ENCODE data around the gene SMIM5.
"Not testable (repeated sequence)": the region's sequence is repeated elsewhere in the genome, so short reads cannot be mapped to it uniquely, and the experiment has no call there.

Gene SMIM5, protein sequence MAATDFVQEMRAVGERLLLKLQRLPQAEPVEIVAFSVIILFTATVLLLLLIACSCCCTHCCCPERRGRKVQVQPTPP

DNA sequence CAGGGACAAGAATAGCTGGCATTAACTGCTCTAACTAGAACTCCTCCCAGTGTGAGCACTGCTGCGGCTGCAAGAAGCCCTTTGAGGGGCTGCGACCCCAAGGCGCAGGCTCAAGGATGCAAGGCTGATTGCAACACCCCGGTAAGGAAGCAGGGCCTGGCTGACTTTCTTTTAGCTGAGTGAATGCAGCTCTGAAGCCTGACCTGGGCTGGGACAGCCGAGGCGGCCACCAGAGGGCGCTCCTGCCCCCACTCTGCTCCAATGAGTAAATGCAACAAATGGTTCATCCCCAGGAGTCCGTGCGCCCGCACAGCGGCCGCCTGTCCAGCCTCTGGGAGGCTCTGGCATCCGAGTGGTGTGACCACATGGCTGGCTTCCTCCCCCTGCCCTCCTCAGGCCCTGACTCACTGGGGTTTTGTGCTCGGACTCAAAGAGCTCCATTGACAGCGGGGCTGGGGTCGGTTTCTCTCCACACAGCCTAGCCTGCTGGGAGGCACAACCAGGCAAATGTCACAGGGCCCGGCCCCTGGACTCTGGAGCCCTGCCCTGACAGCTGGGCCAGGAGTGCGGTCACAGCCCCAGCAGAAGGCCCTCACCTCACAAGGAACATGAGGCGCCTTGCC, at the start of gene SMIM5:
TSS of gene SMIM5 (plus strand) at position 572 of the 623 bp plus-strand sequence. CDS start 6,768 bp downstream, outside the sequence.
- peak; percentile 71 for DNase-seq

DNA sequence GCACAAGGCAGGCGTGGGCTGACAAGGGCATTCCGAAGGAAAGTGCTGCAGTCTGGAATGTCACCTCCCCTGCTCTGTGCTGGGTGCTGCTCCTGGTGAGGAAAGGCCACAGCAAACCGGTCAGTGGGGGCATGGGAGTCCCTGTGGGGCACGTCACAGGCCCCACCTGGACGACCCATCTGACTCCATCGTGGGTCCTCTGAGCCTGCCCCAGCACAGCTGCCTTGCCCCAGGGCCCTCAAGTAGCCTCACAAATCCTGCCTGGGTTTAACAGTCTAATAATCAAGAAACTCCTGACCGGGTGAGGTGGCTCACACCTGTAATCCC, 48.4 kb upstream of the SMIM5 start:
- no peak for DNase-seq

DNA sequence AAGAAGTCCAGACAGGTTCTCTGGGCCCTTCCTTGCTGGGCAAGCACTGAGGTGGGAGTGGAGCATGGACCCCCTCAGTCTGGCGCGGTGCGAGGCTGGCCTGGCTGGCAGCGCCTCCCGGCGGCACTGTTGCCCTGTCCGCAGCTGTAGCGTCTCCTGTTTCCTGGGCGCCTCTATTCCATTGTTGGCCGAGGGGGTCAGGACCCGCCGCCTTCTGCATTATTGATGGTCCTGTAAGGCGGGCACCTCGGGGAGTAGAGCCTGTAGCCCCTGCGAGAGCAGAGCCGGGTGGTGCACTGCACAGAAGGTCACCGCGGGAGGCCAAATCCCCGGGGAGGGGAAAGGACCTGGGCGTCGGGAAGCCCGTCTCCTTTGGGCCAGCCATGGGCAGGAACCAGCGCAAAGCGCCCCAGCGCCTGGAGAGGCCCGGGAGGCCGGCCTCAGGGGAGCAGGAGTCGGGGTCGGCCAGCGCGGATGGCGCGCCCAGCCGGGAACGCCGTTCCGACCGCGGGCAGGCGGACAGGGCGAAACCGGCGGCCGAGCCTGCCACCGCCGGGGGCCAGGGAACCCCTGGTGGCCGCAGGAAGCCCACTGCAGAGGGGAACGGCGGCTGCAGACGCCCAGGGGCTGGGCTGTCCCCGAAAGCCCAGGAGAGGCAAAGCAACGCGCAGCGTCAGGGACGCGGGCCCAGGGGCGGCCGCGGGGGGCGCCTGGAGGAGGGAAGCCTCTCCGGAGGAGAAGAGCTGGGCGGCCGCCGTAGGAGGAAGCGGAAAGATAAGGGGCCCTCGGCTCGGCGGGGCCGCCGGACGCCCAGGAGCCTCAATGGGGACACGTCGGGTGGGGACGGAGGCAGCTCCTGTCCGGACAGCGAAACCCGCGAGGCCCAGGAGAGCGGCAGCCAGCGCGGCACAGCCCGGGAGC, 45.3 kb upstream of the SMIM5 start, which contains the start of gene MYO15B:
TSS of gene MYO15B (plus strand) at position 126 of the 921 bp plus-strand sequence. CDS start at position 384, 258 bp downstream.
- DNase-seq = peak; percentile 32

DNA sequence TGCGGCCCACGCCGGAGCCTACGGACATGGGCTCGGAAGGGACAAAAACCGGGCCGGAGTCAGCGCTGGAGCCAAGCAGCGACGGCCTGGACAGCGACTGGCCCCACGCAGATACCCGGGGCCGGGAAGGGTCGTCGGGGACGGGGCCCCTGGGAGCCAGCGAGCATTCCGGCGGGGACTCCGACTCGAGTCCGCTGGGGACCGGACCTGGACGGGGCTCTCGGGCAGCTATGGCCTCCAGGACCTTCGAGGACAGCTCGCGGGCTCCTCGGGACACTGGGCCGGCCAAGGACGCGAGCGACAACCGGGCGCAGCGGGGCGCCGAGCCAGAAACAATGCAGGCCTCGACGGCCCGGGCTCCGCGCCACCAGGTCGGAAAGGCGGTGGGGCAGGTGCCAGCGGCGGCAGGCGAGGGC, 44.6 kb upstream of the SMIM5 start:
- no peak for DNase-seq

DNA sequence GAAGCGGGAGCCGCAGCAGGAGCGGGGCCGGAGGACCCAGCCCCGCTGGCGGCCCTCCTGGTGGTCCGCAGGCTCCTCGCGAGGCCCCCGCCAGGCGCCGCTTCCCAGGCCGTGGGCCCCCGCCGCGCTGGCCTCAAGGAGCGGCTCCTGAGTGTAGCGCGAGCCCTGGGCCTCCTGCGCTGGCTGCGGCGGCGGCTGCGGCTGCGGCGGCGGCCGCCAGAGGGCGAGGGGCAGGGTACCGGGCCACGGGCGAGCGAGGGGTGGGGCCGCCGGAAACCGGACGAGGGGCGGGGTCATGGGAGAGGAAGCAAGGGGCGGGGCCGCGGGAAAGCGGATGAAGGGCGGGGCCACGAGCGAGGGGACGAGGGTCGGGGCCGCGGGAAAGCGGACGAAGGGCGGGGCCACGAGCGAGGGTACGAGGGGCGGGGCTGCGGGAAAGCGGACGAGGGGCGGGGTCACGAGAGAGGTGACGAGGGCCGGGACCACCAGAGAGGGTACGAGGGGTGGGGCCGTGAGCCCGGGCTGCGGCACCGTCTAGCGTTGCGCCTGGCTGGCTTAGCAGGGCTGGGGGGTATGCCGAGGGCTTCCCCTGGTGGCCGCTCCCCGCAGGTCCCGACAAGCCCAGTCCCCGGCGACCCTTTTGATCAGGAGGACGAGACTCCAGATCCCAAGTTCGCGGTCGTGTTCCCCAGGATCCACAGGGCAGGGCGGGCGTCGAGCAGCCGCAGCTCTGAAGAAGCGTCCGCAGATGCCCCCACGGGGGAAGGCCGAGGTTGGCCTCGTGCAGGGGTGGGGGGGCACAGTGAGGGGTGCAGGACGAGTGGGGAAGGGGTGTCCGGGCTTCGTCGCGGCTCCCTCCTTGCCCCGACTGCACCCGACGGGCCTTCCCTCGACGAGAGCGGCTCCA, 44.0 kb upstream of the SMIM5 start:
- DNase-seq = peak; percentile 95

DNA sequence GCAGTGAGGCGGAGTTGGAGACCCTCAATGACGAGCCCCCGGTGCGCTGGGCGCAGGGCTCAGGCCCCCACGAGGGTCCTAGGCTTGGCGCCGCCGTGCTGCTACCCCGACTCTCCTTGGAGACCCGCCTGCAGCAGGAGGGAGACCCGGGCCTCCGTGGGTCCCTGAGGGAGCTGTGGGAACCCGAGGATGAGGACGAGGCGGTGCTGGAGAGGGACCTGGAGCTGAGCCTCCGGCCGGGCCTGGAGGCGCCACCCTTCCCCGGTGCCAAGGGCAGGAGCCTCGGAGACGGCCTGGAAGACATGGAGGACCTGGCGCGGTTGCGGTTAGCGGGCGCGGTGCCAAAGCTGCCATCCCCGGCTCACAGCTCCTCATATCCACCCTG, 43.3 kb upstream of the SMIM5 start:
- DNase-seq = no peak

DNA sequence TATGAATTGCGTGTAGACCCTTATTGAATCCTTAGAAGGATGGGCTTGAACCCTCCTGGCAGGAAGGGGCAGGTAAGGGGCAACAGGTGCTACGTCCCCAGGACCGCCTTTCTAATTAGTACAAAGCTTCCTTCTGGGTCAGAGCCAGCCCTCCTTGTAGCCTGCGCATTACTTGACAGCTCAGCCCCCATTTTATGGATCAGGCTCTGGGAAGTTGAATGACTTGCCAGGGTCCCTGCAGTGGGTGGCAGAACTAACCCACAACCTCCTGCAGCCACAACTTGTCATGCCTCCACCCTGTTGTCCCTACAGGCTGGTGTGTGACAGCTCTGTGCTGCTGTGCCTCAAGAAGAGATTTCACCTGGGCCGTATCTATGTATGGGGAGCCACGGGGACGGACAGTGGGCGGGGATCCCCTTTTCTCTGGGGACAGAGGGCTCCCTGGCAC, 42.9 kb upstream of the SMIM5 start:
- no peak for DNase-seq

DNA sequence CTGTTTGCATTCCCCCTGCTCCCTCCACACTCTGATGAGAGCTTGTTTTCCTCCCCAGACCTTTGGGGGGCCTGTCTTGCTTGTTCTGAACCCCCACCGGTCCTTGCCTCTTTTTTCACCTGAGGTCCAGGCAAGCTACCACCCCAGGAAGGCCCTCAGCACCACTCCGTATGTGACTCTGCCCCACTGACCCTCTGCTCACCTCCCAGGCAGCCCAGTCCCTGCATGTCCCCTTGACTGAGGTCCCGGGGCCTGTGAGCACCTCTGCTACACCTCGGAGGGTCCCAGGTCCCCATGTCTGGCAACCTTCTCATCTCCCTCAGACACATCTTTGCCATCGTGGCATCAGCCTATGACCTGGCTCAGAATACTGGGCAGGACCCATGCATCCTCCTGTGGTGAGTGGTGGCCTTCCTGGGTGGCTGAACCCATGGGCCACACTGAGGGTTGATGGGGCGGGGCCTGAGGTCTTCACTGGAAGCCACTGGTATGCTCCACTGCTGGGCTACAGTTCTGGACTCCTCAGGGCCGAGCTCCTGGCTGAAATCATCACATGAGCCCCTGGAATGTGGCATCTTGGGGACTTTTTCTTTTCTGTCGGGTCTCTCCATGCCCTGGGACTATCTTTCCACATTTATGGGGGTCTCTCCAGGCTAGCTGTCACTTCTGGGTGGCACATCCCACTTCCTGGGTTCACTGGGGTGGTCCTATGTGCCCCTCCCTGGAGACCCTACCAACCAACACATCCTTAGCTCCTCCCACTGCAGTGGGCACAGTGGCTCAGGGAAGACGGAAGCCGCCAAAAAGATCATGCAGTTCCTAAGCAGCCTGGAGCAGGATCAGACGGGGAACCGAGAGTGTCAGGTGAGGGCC, 42.1 kb upstream of the SMIM5 start:
- no peak for DNase-seq

DNA sequence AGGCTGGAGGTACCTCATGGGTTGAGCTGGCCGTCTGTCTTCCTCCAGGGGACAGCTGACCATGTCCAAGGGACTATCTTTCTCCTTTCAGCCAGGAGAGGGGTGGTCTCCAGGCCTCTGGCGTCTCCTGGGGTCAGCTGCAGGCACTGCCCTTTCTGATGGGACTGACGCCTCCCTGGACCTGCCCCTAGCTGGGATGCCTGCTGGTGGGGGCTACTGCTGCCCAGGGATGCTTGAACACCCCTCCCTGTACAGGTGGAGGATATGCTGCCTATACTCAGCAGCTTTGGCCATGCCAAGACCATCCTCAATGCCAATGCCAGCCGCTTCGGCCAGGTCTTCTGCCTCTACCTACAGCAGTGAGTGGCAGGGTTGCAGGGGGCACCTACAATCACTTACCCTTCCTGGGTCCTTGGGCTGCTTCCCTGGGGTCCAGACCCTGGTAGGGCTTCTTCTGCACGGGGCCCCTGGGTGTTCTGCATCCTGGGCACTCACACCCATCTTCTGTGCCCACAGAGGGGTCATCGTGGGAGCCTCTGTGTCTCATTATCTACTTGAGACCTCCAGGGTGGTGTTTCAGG, 41.4 kb upstream of the SMIM5 start:
- no peak for DNase-seq

DNA sequence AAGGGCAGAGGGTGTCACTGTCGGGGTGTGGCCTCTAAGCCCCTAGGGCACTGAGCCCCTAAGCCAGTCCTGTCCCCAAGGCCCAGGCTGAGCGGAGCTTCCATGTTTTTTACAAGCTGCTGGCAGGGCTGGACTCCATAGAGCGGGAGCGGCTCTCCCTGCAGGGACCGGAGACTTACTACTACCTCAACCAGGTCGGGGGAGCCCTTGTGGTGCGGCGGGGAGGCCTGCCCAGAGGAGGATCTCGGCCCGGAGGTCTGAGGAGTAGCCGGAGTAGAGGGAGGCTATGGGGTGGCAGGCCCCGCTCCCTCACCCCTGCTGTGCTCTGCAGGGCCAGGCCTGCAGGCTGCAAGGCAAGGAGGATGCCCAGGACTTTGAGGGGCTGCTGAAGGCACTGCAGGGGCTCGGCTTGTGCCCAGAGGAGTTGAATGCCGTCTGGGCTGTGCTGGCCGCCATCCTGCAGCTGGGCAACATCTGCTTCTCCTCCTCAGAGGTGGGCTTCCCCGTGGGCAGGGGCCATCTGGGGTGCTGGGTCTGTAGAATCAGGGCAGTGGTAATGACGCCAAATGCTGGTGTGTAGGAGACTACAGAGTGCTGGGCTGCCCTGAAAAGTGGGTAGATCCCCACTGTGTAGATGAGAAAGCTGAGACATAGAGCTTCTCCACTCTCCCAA, 40.8 kb upstream of the SMIM5 start:
- no peak for DNase-seq

DNA sequence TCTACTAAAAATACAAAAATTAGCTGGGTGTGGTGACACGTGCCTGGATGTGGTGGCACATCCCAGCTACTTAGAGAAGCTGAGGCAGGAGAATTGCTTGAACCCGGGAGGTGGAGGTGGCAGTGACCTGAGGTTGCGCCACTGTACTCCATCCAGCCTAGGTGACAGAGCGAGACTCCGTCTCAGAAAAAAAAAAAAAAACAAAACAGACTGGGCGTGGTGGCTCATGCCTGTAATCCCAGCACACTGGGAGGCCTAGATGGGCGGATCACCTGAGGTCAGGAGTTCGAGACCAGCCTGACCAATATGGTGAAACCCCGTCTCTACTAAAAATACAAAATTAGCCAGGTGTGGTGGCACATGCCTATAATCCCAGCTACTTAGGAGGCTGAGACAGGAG, 39.8 kb upstream of the SMIM5 start:
- not testable (repeated sequence) for DNase-seq

DNA sequence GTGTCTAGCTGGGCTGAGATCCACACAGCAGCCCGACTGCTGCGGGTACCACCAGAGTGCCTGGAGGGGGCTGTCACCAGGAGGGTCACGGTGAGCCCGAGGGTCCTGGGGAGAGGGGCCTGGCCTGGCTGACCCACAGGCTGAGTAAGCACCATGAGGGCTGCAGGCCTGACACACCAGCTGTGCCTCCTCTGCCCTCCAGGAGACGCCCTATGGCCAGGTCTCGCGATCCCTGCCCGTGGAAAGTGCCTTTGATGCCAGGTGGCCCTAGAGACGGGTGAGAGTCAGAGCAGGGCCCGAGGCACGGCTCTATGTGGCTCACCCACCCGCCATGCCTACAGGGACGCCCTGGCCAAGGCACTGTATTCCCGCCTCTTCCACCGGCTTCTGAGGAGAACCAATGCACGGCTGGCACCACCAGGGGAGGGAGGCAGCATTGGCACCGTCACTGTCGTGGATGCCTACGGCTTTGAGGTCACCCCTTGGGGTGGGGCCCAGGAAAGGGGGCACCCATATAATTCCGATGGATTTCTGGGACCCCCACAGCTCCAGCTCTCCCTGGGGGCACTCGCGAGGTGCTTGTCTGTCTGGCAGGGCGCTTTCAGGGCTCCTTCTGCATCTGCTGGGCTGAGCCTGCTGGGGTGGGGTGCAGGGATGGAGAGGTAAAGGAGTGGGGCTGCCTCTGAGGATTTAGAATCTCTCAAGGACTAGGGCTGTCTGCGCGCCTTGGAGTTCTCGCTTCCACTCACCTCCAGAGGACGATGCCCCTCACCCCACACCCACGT, 38.5 kb upstream of the SMIM5 start:
- DNase-seq = no peak

DNA sequence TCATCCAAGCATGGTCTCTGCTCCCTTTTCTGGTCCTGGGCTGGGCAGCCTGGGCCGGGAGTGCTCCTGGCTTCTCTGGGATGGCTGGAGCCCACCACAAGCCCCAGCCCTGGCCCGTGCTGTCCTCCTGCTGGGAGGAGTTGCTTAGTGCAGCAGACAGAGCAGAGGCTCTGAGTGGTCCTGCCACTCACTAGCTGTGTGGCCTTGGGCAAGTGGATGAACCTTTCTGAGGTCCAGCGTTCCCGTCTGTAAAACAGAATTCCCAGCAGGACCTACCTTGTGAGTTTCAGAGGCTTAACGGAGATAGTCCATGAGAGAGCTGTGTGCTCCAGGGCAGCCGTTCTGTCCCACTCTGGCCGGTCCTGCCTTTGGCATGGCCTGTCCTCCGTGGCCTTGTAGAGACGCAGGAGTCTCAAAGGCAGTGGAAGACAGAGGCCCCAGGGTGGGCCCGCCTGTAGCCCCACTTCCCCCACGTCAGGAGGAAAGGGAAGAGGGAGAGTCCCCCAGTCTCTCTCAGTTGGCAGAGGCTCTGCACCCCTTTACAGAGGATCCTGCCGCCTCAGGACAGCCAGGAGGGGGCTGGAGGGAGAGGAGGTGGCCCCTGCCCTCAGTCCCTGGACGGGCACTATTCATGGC, 37.8 kb upstream of the SMIM5 start:
- no peak for DNase-seq

DNA sequence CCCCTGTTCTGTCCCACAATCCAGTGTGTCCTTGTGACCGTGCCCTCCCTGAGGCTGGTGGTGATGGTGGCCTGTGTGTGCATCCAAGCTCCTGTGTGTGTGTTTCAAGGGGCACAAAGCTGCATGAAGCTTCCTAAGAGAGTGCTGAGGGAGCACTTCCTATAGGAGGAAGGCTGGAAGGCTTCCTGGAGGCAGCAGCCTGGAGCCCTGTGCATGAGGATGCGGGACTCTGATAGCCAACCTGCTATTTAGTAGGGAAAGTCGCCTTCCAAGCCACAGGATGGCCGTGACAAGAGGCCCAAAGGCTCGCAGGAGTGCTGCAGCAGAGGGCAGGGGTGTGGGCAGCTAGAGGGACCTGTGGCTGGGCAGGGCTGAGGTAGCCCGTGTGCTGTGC, 37.3 kb upstream of the SMIM5 start:
- DNase-seq = no peak

DNA sequence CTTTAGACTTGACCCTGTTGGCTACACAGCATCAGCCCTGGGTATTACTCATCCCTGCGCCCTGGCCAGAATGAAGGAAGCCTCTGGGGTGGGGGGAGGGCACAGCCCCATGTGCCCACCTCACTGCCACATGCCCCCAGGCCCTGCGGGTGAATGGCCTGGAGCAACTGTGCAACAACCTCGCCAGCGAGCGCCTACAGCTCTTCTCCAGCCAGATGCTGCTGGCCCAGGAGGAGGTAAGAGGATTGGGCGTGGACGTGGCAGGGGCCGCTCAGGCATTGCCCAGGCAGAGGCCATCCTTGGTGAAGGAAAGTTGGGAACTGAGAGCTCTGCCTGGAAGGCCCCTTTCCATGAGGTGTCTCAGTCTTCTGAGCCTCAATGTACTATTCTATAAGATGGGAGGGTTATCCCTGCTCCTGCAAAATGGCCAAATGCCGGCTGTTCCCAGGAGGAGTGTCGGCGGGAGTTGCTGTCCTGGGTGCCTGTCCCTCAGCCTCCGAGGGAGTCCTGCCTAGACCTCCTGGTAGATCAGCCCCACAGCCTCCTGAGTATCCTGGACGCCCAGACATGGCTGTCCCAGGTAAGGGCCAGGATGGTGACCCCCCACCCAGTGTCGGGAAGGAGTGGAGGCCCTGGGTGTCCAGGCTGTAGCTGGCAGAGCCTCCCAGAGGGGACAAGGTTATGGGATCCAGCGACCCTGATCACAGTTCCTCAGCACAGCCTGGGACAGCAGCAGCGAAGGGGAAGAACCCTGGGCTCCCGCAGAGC, 36.7 kb upstream of the SMIM5 start:
- no peak for DNase-seq

DNA sequence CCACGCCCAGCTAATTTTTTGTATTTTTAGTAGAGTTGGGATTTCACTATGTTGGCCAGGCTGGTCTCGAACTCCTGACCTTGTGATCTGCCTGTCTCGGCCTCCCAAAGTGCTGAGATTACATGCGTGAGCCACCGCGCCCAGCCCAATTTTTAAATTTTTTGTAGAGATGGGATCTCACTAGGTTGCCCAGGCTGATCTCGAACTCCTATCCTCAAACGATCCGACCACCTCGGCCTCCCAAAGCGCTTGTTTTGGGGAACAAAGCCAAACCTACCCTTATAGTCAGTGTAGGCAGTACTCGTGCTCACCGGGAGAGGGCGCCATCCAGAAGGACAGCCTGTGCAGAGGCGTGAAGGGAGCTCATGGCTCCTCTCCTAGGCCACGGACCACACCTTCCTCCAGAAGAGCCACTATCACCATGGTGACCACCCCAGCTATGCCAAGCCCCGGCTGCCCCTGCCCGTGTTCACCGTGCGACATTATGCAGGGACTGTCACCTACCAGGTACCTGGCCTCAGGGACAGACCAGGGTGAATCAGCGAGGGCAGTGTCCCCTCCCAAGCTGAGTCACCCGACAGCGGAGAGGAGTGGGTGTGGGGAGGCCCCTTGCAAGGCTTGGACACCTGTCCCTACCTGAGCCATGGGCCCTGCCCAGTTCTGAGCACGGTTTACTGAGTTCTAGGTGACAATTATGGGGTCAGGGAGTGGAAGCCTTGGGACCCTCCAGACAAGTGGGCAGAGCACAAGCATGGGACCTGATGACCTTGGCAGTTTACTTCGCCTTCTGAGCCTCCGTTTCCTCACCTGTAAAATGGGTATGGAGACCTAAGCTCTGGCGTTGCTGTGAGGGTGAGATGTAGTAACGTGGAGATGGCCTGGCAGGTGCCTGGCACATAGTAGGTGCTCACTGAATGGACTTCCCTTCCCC, 31.9 kb upstream of the SMIM5 start:
- peak; percentile 50 for DNase-seq

DNA sequence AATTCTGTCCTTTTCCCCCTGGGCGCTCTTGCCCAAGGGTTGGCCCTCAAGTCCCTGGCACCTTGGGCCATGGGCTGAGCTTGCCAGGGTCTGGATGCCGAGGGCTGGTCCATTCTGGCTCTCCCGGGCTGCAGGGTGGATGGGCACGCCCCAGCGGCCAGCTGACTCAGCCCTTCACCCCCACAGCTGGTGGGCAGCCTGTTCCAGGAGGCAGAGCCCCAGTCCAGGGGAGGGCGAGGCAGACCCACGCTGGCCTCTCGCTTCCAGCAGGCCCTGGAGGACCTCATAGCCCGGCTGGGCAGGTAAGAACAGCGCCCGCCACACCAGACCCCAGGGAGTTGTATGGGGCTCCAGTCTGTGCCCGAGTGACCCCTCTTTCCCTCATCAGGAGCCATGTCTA, 30.6 kb upstream of the SMIM5 start:
- no peak for DNase-seq

DNA sequence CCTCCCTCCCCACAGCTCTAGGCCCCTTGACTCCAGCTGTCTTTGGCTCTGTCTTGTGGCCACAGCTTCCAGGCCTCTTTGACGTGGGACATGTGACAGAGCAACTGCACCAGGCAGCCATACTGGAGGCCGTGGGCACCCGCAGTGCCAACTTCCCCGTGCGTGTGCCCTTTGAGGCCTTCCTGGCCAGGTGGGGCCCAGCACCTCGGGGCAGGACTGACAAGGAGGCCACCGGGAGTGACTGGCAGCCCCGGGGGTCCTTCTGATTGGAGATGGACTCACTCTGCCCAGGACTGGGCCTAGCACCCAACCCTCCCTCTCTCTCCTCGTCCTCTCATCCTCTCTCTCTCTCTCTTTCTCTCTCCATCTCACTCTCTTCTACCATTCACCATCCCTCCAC, 30.1 kb upstream of the SMIM5 start:
- no peak for DNase-seq
